ENCODE measurements around the gene FARP1.

Gene FARP1

DNA sequence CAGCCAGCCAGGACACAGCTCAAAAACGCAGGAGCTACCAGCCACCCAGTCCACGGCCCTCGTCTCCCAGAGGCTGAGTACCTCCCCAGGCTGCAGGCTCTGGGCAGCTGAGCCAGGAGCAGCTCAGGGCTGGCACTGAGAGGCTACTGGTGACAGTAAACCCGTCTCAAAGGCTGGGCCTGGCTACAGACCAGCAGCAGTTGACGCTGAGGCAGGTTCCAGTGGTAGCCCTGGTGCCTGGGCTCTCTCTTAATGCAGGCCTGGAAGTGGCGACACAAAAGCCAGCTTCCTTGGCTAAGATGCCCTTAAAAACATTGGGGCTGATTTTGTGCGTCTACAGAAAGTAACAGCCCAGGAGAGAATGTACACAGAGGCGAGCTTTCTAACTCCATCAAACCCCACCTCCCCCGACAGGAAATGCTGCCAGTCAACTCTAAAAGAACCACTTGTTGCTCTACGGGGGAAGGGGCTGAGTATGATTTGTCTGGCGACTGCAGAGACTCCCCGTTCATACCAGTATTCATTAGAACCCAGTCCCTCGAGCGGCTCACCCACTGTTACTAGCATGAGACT lies 307.7 kb downstream of the FARP1 start:
- peak; percentile 23 for DNase-seq

- DNase-seq, result no peak
Measured at GRCh38 chr13:98451676-98452470, 309.0 kb downstream of the FARP1 start.

- DNase-seq, result no peak
Measured at GRCh38 chr13:98452851-98453843, 310.3 kb downstream of the FARP1 start.

GRCh38 chr13:98454389-98454881 lies 311.5 kb downstream of the FARP1 start:
- no peak for DNase-seq

- DNase-seq, result no peak
Measured at GRCh38 chr13:98456413-98456845, 313.5 kb downstream of the FARP1 start.

- no peak for DNase-seq
Measured at GRCh38 chr13:98457053-98457452, 314.2 kb downstream of the FARP1 start.

- no peak for DNase-seq
Measured at GRCh38 chr13:98458431-98458830, 315.5 kb downstream of the FARP1 start.

- no peak for DNase-seq
Measured at GRCh38 chr13:98459171-98459681, 316.3 kb downstream of the FARP1 start.

DNA sequence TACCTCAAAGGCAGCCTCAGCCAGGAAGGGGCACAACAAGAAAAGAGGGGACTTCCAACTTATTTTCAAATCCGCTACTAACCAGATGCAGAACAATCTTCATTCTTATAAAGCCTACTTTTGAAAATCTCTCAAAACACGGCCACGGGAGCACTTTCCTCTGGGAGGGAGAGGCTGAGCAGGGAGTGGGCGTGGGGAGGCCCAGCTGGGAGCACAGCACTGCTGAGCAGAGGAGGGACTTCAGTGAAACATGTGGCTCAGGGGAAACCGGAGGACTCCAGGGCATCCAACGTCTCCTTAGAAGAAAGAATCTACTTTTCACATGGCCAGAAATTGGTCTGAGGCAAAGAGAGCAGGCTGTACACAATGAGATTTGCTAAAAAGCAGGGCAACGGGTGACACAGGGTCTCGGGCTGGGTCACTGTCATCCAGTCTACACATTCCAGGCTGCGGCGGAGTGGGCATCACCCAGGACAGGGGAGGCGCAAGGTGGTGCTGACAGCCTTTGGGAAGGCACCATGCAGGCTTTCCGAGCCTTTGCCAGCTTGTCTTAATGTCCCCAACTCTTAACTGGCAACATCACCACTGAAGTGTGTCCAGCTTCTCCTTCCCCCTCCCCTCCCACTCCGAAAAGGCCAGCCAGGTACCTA lies 317.0 kb downstream of the FARP1 start:
- no peak for DNase-seq

GRCh38 chr13:98460516-98460915 lies 317.6 kb downstream of the FARP1 start:
- no peak for DNase-seq

GRCh38 chr13:98461486-98462240 lies 318.8 kb downstream of the FARP1 start:
- DNase-seq, result no peak

DNA sequence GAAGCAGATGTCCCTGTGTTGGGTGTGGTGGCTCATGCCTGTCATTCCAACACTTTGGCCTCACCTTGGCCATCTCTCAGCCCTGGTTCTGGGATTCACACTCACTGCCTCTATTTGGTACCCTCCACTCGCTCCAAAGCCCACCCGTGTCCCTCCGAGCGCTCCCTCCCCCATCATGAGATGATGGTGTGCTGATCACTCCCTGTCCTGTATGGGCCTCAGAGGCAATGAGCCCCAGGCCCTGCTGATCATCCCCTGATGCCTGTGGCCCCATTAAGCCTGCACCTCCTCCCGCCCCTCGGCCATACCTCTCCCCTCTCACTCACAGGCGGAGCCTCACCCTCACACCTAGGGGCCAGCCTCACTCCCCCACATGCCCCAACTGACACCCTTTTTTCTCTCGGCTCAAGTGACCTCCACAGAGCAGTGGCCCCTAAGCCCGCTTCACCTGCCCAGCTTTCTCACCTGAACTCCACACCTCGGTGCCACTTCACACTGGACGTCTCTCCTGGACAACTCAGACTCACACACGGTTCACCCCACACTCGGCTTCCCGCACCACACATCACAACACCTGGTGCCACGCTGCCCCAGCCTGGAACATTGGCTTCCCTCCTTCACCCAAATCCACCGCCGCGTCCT lies 319.5 kb downstream of the FARP1 start:
- no peak for DNase-seq

GRCh38 chr13:98462946-98463345 lies 320.1 kb downstream of the FARP1 start:
- no peak for DNase-seq

DNA sequence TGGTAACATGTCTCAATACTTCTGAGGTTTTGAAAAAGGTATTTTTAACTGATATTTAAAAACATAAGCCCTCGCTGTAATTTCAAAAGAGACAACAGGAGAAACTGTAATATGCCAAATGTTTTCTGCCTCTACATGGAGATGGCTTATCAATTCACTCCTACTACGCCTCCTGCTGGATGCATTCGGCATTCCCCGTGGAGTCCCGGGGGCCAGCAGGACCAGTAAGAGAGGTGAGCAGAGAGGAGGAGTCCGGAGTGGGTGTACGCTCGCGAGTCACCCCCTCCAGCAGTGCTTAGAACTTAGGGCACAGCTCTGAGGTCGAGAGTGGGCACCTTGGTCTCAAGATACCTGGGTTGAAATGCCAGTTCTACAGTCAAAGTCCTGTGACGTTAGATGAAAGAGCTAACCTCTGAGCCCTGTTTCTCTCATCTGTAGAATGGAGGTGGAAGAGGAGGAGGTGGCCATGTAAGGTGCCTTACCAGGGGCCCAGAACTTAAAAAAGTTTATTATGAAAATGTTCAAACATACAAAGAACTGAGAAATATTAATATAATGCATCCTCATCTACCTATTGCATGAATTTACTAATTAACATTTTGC lies 323.8 kb downstream of the FARP1 start:
- DNase-seq, result peak; percentile 78

DNA sequence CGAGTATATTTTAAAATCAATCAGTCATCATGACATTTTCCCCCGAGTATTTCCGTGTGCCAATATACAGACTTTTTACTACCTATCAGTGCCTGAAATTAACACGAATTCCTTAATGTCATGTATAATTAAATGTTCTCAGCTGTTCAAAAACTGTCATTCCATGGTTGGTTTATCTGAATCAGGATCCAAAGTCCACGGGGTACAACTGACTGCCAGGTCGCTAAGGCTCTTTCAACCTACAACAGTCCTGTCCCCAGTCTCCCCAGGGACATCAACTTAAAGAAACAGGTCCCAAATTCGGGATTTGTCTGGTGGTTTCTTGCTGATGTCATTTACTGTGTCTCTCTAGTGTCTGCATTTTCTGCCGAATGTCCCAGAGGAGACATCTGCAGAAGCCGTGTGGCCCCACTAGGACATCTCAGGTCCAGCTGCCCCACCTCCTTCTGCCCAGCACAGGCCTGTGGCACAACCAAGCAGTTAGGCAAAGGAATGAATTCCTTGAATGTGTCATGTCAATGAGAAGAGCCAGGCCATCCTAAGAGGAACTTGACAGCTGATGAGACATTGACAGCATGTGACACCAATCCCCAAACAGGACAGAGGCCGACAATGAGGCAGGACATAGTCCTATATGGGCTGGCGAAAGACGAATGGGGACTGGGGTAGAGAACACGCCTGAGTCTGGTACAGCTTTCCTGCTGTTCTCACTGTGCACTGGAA lies 324.5 kb downstream of the FARP1 start:
- no peak for DNase-seq

GRCh38 chr13:98468361-98468760 lies 325.5 kb downstream of the FARP1 start:
- DNase-seq, result no peak

DNA sequence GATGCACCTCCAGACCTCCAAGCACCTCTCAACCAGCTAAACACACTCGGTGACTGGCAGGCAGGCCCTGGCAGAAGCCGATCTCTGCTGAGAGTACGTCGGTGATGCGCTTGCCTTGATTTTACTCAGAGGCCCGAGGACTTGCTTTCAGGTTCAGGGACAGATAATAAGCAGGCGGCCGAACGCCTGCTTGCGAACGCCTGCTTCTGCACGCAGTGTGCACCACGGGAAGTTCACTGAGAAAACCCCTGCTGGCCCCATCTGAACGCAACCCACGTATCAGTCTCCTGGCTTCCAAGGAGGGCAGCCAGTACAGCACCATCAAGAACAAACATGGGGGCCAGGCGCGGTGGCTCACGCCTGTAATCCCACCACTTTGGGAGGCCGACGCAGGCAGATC lies 326.0 kb downstream of the FARP1 start:
- DNase-seq, result no peak

DNA sequence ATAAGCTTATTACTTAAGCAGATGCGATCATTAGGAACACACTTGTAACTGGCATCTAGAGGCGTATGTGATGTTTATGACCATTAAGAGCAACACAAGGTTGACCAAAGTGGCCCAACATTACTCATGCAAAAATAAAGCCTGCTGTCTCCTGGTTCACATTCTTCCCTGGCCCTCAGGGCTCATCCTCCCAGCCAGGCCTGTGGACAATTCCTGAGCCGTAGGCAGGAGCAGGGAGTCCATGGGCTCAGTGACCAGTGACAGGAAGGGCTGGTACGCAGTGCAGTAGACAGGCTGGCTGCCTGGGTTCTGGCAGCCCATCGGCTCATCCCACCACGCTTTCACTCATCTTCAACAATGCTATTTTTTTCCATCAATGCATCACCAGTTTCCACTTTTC lies 328.0 kb downstream of the FARP1 start:
- no peak for DNase-seq

DNA sequence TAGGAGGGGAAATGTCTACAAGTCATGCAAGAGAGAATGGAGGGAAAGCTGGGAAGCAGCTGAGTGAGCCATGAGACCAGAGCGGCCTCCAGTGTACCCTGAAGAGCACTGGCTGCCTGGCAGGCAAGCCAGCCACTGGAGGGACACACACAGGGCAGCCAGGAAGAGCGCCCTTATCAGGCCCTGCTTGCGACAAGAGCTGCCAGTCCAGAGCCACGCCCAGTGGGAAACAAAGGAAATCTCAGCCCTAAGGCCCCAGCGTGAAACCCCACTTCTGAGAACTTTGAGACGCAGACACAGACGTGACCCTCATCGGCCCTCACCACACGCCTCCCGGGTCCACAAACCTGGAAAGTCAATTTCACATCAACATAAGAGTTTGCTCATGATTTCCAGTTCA lies 329.0 kb downstream of the FARP1 start:
- DNase-seq, result no peak

Data from activated CD4-positive, alpha-beta T cell treated with anti-CD3 and anti-CD28 coated beads for 48 hours (primary cell).